Stimulated activated CD4-positive, alpha-beta T cell treated with anti-CD3 and anti-CD28 coated beads, TNF-alpha, amount 100 ng/mL, for 1 hour (primary cell): Measurements from ENCODE around the gene B3GNT4.
"Not testable (repeated sequence)": the region's sequence is repeated elsewhere in the genome, so short reads cannot be mapped to it uniquely, and the experiment has no call there.

Source experiments
- DNase-seq, 3 donors: peaks; one replicate each; pipeline ENCODE4 v3.0.0-alpha.2; 2020; ENCODE audit warnings: low read depth in 3 of 3, low spot score in 1 of 3

The B3GNT4 gene

GRCh38 chr12:122187466-122187865, 16.0 kb upstream of the B3GNT4 start:
- no peak for DNase-seq

GRCh38 chr12:122189626-122190475, 13.7 kb upstream of the B3GNT4 start:
- no peak for DNase-seq

DNA sequence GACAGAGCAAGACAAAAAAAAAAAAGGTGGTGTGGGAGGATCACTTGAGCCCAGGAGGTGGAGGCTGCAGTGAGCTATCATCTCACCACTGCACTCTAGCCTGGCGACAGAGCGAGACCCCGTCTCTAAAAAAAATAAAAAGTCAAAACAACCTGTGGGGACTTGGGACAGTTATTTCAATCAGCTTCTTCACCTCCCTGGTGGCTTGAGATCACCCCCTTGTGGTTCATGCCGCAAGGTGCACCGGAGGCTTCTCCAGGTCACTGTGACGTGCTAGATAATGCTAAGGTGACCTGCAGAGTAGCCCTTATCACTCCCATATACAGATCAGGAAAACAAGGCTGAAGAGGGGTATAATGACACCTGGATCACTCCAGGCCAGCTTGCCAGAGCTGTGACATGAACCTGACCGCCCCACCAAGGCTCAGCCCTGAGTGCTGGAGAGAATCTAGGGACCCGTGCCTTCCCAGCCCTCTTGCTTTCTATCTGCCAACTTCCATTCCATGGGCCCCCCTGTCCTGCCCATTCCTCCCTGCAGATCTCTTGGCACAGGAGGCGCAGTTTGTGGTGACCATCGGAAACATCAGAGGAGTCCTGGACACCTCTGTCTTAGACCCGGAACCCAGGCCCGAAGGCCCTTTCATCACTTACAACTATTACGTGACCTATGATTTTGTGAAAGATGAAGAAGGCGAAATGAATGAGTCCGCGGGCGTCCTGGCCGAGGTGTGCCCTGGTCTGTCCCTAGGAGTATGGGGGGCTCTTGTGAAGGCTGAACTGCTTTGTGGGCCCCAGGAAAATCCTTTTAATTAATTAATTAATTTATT, 12.5 kb upstream of the B3GNT4 start:
- peak in 2 of 3 donors; percentile 33 to 55 for DNase-seq

DNA sequence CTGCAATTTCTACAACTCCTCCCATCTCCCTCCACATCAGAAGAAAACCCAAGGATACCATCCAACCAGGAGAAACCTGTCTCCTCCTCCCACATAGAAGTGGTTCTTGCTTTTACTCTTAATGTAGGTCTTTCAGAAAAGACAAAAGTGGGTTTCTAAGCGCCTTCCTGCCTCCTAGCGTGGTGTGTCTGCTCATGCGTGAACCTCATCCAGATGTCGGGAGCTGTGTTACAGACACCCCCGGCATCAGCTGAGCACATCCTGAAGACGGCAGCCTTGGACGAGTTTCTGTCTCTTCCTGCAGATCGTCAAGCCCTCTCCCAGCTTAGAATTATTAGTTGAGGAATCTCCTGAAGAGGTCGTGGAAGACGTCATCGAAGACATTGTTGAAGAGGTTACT, 11.1 kb upstream of the B3GNT4 start:
- DNase-seq, result no peak

DNA sequence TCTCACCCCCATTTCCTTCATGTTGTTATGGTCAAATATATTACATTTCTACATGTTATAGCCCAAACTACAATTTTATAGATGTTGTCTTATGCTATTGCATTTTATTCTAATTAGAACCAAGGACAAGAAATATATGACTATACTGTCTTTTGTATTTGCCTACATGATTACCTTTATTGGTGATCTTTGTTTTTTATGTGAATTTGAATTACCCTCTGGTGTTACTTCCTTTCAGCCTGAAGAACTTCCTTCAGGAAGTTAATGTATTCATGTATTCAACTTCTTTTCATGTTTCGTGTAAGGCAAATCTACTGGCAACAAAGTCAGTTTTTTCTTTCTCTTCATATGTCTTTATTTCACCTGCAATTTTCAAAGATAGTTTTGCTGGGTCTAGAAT, 8.7 kb upstream of the B3GNT4 start:
- DNase-seq, result no peak

GRCh38 chr12:122195405-122195804, 8.1 kb upstream of the B3GNT4 start:
- DNase-seq, result no peak

DNA sequence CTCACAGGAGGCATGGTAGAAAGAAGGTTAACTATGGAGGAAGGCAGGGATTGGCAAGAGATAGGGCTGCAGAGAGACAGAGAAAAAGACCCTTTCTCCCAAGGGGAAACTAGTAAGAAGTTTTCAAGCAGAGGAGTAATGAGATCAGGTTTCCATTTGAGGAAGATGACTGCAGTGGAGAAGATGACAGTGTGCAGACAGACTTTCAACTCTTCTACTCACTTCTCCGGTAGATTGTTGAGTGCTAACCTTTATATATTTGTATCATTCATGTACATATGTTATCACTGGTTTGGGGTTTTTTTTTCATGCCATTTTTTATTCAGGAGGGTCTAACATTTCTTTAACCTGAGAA, 5.9 kb upstream of the B3GNT4 start:
- no peak for DNase-seq

DNA sequence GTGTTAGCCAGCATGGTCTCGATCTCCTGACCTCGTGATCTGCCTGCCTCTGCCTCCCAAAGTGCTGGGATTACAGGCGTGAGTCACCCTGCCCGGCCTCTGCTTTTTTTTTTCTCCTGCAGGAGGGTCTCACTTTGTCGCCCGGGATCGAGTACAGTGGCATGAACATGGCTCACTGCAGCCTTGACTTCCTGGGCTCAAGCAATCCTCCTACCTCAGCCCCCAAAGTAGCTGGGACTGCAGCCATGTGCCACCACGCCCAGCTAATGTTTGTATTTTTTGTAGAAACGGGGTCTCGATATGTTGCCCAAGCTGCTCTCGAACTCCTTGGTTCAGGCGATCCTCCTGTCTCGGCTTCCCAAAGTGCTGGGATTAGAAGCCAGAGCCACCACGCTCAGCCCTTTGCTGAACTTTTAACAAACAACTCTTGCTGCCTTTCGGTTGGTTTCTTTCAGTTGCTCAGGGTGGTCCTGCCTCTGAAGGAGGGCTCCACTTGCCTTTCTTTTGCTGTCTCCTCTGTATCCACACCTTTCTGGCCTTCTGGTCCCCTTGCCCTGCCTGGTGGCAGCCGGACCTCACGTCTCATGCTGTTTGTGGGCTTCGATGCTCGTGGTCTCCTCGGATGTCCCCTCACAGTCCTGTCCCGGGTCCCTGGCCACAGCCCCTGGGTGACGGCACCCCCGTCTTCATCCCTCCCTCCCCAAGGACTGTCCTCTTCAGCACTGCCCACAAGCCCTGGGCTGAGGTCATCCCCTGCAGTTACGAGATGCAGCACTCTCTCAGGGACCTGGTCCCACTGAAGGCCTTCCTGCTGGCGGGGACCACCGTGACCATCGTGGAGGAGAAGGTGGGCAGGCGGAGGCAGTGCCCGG, 3.8 kb upstream of the B3GNT4 start:
- DNase-seq, result no peak

- DNase-seq, result no peak
Observed at GRCh38 chr12:122200541-122201175, 2.9 kb upstream of the B3GNT4 start.

DNA sequence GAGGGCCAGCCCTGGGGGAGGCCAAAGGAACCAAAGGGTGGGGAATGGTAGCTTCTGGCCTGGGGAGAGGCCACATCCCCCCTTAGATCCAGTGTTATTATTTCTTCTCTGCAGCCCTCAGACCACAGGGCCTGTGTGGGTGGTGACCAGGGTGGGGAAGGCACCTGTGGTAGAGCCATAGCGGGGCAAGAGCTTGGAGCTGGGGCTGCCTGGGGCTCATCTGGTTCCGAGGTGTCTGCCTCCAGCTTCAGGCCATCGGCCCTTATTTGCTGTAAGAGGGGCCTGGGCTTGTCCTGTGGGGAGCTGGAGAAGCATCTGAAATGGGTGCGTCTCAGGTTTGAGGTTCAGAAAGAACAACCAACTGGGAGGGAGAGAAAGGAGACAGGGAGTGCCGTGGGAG, 2.1 kb upstream of the B3GNT4 start:
- no peak for DNase-seq

GRCh38 chr12:122202017-122202416, 1.5 kb upstream of the B3GNT4 start:
- no peak for DNase-seq

DNA sequence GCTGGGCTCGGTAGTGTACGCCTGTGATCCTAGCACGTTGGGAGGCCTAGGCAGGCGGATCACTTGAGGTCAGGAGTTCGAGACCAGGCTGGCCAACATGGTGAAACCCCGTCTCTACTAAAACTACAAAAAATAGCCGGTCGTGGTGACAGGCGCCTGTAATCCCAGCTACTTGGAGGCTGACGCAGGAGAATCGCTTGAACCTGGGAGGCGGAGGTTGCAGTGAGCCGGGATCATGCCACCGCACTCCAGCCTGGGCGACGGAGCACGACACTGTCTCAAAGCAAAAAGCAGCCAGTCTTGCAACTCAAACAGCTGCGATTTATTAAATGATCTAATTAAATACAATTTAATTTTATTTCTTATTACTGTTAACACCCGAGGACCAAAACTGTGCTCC, 698 bp upstream of the B3GNT4 start:
- DNase-seq, result not testable (repeated sequence)

- no peak for DNase-seq
Observed at GRCh38 chr12:122204167-122205052, 901 bp downstream of the B3GNT4 start.

- DNase-seq, result no peak
Observed at GRCh38 chr12:122205053-122205925, 1.8 kb downstream of the B3GNT4 start.

GRCh38 chr12:122206111-122206881, 2.8 kb downstream of the B3GNT4 start:
- no peak for DNase-seq

DNA sequence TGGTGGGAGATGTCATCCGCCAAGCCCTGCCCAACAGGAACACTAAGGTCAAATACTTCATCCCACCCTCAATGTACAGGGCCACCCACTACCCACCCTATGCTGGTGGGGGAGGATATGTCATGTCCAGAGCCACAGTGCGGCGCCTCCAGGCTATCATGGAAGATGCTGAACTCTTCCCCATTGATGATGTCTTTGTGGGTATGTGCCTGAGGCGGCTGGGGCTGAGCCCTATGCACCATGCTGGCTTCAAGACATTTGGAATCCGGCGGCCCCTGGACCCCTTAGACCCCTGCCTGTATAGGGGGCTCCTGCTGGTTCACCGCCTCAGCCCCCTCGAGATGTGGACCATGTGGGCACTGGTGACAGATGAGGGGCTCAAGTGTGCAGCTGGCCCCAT, 3.5 kb downstream of the B3GNT4 start:
- DNase-seq, result no peak

DNA sequence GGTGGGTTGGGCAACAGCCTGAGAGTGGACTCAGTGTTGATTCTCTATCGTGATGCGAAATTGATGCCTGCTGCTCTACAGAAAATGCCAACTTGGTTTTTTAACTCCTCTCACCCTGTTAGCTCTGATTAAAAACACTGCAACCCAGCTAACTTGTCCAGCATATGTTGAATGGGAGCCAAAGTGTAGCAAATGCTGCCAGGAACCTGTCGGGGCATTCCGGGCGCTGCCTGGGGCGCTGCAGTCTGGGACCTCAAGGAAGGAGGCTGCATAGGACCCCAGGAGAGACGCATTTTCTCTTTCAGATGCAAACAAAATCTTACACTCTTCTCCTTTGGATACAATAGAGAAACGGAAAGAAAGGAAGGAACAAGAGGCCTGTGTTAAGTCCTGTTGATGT, 3.9 kb downstream of the B3GNT4 start:
- no peak for DNase-seq

- DNase-seq, result no peak
Observed at GRCh38 chr12:122208073-122208820, 4.7 kb downstream of the B3GNT4 start.
